Measurements from ENCODE around the gene HLF.

Gene HLF

DNA sequence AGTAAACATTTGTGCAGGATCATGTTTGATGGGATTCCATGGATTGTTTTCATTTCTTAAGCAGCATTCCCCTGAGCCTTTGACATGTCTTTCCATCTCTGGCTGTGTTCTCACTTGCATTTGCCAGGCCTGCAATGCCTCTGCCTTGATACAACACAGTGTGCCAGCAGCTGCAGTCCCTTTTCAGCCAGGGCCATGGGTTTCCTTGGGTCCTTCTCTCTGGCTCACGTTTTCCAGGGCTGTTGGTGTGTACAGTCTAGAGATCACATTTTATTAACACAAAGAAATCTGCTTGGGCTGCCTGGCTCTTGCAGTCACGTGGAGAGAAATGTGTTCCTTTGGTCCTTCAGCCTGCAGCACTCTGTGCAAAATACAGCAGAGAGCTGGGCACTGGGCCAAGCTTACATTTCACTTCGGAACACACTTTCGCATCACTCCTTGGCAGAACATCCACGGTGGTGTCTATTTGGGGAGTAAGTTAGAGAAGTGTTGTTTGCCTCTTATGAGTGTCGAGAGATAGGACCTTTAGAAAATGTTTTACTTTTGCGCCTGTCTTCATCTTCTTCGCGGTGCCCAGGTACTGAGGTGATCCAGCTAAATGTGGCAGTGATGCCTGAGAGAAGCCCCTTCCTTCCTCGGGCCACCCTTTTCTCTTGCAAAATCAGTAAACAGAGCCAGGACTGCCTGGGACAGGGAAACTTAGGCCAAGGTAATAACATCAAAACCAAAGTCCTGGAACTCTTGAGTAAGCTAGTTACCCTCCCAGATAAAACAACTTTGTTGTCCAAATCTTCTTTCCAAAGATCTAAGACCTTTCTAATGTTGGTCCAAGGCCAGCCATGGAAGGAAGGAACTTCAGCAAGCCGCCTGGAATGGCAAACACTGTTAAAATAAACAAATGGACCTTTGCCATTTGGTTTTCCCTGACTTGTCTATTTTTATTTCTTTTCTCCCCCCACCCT lies 20.9 kb downstream of the HLF start:
- TF ChIP-seq PAX5 (IDR thresholded peaks at IDR 0.05; ENCODE audit: insufficient read depth, low read length, severe bottlenecking): no peak
- no peak for FAIRE-seq
- no peak for DNase-seq (ENCODE audit: insufficient read length, low spot score)

GRCh38 chr17:55286681-55287589 lies 22.2 kb downstream of the HLF start:
- TF ChIP-seq PAX5 (IDR thresholded peaks at IDR 0.05; ENCODE audit: insufficient read depth, low read length, severe bottlenecking): no peak
- no peak for TF ChIP-seq POLR2AphosphoS5 (IDR thresholded peaks at IDR 0.05; ENCODE audit: low read depth, low read length)
- no peak for TF ChIP-seq POU2F2 (IDR thresholded peaks at IDR 0.05; ENCODE audit: low read depth, low read length)
- no peak for TF ChIP-seq SPI1 (IDR thresholded peaks at IDR 0.05; ENCODE audit: low read depth, low read length)
- TF ChIP-seq TAF1 (IDR thresholded peaks at IDR 0.05; ENCODE audit: low read depth, low read length): no peak
- TF ChIP-seq POLR2A (IDR thresholded peaks at IDR 0.05; ENCODE audit: low read depth, low read length): no peak
- no peak for DNase-seq (ENCODE audit: insufficient read length, low spot score)
- no peak for FAIRE-seq

GRCh38 chr17:55288356-55289105 lies 23.8 kb downstream of the HLF start:
- no peak for TF ChIP-seq POLR2A (IDR thresholded peaks at IDR 0.05; ENCODE audit: low read depth, low read length)
- no peak for TF ChIP-seq SPI1 (IDR thresholded peaks at IDR 0.05; ENCODE audit: low read depth, low read length)
- no peak for TF ChIP-seq TAF1 (IDR thresholded peaks at IDR 0.05; ENCODE audit: low read depth, low read length)
- no peak for TF ChIP-seq POU2F2 (IDR thresholded peaks at IDR 0.05; ENCODE audit: low read depth, low read length)
- TF ChIP-seq POLR2AphosphoS5 (IDR thresholded peaks at IDR 0.05; ENCODE audit: low read depth, low read length): no peak
- TF ChIP-seq PAX5 (IDR thresholded peaks at IDR 0.05; ENCODE audit: insufficient read depth, low read length, severe bottlenecking): no peak

GRCh38 chr17:55289106-55289446 lies 24.3 kb downstream of the HLF start:
- DNase-seq (ENCODE audit: insufficient read length, low spot score) (no peak), FAIRE-seq (no peak)
- TF ChIP-seq TAF1 (IDR thresholded peaks at IDR 0.05; ENCODE audit: low read depth, low read length) (no peak), POLR2A (IDR thresholded peaks at IDR 0.05; ENCODE audit: low read depth, low read length) (no peak), SPI1 (IDR thresholded peaks at IDR 0.05; ENCODE audit: low read depth, low read length) (no peak), PAX5 (IDR thresholded peaks at IDR 0.05; ENCODE audit: insufficient read depth, low read length, severe bottlenecking) (no peak), POLR2AphosphoS5 (IDR thresholded peaks at IDR 0.05; ENCODE audit: low read depth, low read length) (no peak), POU2F2 (IDR thresholded peaks at IDR 0.05; ENCODE audit: low read depth, low read length) (no peak)

More at GRCh38 chr17:55288356-55289105, 23.8 kb downstream of the HLF start:
- DNase-seq (ENCODE audit: insufficient read length, low spot score) (no peak), FAIRE-seq (no peak)

DNA sequence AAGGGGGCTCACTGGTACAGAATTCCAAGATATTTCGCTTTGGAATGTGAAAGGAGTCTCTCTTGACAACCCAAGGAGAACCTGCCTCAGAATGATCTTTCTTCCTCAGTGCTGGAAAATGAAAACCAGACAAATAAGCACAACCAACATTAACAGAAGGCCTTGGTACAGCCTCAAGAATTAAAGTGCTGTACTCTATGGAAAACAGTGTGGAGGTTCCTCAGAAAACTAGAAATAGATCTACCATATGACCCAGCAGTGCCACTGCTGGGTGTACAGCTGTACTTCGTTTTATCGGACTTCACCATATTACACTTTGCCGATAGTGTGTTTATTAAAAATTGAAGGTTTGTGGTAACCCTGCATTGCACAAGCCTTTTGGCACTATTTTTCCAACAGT lies 25.2 kb downstream of the HLF start:
- TF ChIP-seq POLR2AphosphoS5 (IDR thresholded peaks at IDR 0.05; ENCODE audit: low read depth, low read length) (no peak), TAF1 (IDR thresholded peaks at IDR 0.05; ENCODE audit: low read depth, low read length) (no peak), SPI1 (IDR thresholded peaks at IDR 0.05; ENCODE audit: low read depth, low read length) (no peak), POLR2A (IDR thresholded peaks at IDR 0.05; ENCODE audit: low read depth, low read length) (no peak), PAX5 (IDR thresholded peaks at IDR 0.05; ENCODE audit: insufficient read depth, low read length, severe bottlenecking) (no peak), POU2F2 (IDR thresholded peaks at IDR 0.05; ENCODE audit: low read depth, low read length) (no peak)
- DNase-seq (ENCODE audit: insufficient read length, low spot score): no peak
- FAIRE-seq: no peak

- FAIRE-seq: no peak
- no peak for TF ChIP-seq SPI1 (IDR thresholded peaks at IDR 0.05; ENCODE audit: low read depth, low read length)
- TF ChIP-seq POLR2AphosphoS5 (IDR thresholded peaks at IDR 0.05; ENCODE audit: low read depth, low read length): no peak
- TF ChIP-seq PAX5 (IDR thresholded peaks at IDR 0.05; ENCODE audit: insufficient read depth, low read length, severe bottlenecking): no peak
- no peak for TF ChIP-seq TAF1 (IDR thresholded peaks at IDR 0.05; ENCODE audit: low read depth, low read length)
- no peak for TF ChIP-seq POU2F2 (IDR thresholded peaks at IDR 0.05; ENCODE audit: low read depth, low read length)
- no peak for TF ChIP-seq POLR2A (IDR thresholded peaks at IDR 0.05; ENCODE audit: low read depth, low read length)
- DNase-seq (ENCODE audit: insufficient read length, low spot score): no peak
Observed at GRCh38 chr17:55290492-55291113, 25.8 kb downstream of the HLF start.

DNA sequence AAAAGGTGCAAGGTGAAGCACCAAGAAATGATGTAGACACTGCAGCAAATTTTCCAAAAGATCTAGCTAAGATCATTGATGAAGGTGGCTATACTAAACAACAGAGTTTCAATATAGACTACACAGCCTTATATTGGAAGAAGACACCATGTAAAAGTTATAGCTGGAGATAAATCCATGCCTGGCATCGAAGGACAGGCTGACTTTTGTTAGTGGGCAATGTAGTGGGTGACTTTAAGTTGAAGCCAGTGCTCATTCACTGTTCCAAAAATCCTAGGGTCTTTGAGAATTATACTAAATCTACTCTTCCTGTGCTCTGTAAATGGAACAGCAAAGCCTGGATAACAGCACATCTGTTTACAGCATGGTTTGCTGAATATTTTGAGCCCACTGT lies 26.4 kb downstream of the HLF start:
- TF ChIP-seq TAF1 (IDR thresholded peaks at IDR 0.05; ENCODE audit: low read depth, low read length) (no peak), POLR2AphosphoS5 (IDR thresholded peaks at IDR 0.05; ENCODE audit: low read depth, low read length) (no peak), POU2F2 (IDR thresholded peaks at IDR 0.05; ENCODE audit: low read depth, low read length) (no peak), PAX5 (IDR thresholded peaks at IDR 0.05; ENCODE audit: insufficient read depth, low read length, severe bottlenecking) (no peak), POLR2A (IDR thresholded peaks at IDR 0.05; ENCODE audit: low read depth, low read length) (no peak), SPI1 (IDR thresholded peaks at IDR 0.05; ENCODE audit: low read depth, low read length) (no peak)
- DNase-seq (ENCODE audit: insufficient read length, low spot score) (no peak), FAIRE-seq (no peak)

GRCh38 chr17:55292094-55292493 lies 27.3 kb downstream of the HLF start:
- no peak for FAIRE-seq
- TF ChIP-seq POLR2AphosphoS5 (IDR thresholded peaks at IDR 0.05; ENCODE audit: low read depth, low read length) (no peak), PAX5 (IDR thresholded peaks at IDR 0.05; ENCODE audit: insufficient read depth, low read length, severe bottlenecking) (no peak), POU2F2 (IDR thresholded peaks at IDR 0.05; ENCODE audit: low read depth, low read length) (no peak)
- no peak for DNase-seq (ENCODE audit: insufficient read length, low spot score)
